GM12892 (cell line): ENCODE results near the gene GALNS.

Experiments used
- POLR2A ChIP-seq: IDR thresholded peaks from 2 replicates; pipeline ENCODE4 v1.6.1; 2011; ENCODE audit warnings: low read depth, low read length, control low read depth
- POLR2AphosphoS5 ChIP-seq: IDR thresholded peaks from 2 replicates; pipeline ENCODE4 v1.6.1; 2011; ENCODE audit warnings: low read depth, low read length, control low read depth
- TAF1 ChIP-seq: IDR thresholded peaks from 2 replicates; pipeline ENCODE4 v1.6.1; 2011; ENCODE audit warnings: low read depth, mild to moderate bottlenecking, control low read depth, low read length, borderline replicate concordance

- TF ChIP-seq TAF1 (no peak), POLR2A (no peak), POLR2AphosphoS5 (no peak)
Observed at GRCh38 chr16:88835818-88836217, 20.9 kb downstream of the GALNS start.
